HUES6 (cell line): ENCODE data around the gene ZSWIM1.

Experiments used
- H3K27ac ChIP-seq: 2 replicates; pipeline ENCODE4 v1.7.0; 2013; ENCODE audit warnings: low read depth, mild to moderate bottlenecking, low read length, inconsistent platforms
- H3K27me3 ChIP-seq: 2 replicates; pipeline ENCODE4 v1.6.1; 2013; ENCODE audit warnings: low read length; ENCODE audit not compliant: control insufficient read depth, insufficient read depth
- H3K36me3 ChIP-seq: 2 replicates; pipeline ENCODE4 v1.6.1; 2013; ENCODE audit warnings: low read length; ENCODE audit not compliant: control insufficient read depth, insufficient read depth
- H3K4me1 ChIP-seq: 2 replicates; pipeline ENCODE4 v1.6.1; 2013; ENCODE audit warnings: low read length; ENCODE audit not compliant: control insufficient read depth, insufficient read depth
- H3K4me3 ChIP-seq: 2 replicates; pipeline ENCODE4 v1.5.1; 2013; ENCODE audit warnings: low read depth, low read length
- H3K9ac ChIP-seq: one replicate; pipeline ENCODE4 v1.6.1; 2013; ENCODE audit warnings: mild to moderate bottlenecking, low read length
- H3K9me3 ChIP-seq: 2 replicates; pipeline ENCODE4 v1.6.1; 2013; ENCODE audit warnings: low read depth, low read length; ENCODE audit not compliant: control insufficient read depth, insufficient read depth

ZSWIM1 gene

GRCh38 chr20:45857114-45857881, 23.7 kb upstream of the ZSWIM1 start, which contains the start of the genes ACOT8 and ZSWIM3:
Gene ACOT8, minus strand, starts transcription at chr20:45857392. Its CDS starts 77 bp downstream, at chr20:45857315.
Gene ZSWIM3, plus strand, starts transcription at chr20:45857614. Its CDS starts 212 bp downstream, at chr20:45857826.
- peaks cover 5% of the 10 kb centered on the region; the same call in 1 of the 2 replicates for H3K36me3 ChIP-seq
- peak within 1 kb of the TSS; percentile 70 for H3K9ac ChIP-seq
- peaks cover 48% of the 10 kb centered on the region for H3K4me1 ChIP-seq
- H3K9me3 ChIP-seq = no peaks in the 10 kb centered on the region
- H3K27me3 ChIP-seq = no peaks in the 10 kb centered on the region
- H3K27ac ChIP-seq = peak within 1 kb of the TSS; percentile 54
- H3K4me3 ChIP-seq = peak within 1 kb of the TSS; percentile 76

DNA sequence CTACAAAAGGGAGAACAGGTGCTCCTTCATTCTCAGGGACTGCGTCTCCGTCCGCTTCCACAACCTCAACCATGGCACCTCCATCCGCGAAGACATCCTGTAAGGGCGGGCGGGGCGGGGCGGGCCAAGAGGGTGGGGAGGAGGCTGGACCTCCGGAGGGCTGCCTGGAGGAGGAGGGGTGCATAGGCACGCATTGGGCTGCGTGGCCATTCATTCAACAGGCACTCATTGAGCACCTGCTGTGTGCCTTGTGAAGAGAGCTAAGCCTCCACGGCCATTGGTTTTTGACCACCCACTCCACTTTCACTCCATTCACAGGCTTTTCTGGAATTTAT, 23.2 kb upstream of the ZSWIM1 start:
- peak overlapping the region; percentile 7; the same call in 1 of the 2 replicates for H3K27ac ChIP-seq
- peak overlapping the region; percentile 76 for H3K4me3 ChIP-seq
- H3K9me3 ChIP-seq = no peaks in the 10 kb centered on the region
- no peaks in the 10 kb centered on the region for H3K27me3 ChIP-seq
- peak overlapping the region; percentile 70 for H3K9ac ChIP-seq
- H3K36me3 ChIP-seq = peaks cover 5% of the 10 kb centered on the region; the same call in 1 of the 2 replicates
- peaks cover 45% of the 10 kb centered on the region for H3K4me1 ChIP-seq

DNA sequence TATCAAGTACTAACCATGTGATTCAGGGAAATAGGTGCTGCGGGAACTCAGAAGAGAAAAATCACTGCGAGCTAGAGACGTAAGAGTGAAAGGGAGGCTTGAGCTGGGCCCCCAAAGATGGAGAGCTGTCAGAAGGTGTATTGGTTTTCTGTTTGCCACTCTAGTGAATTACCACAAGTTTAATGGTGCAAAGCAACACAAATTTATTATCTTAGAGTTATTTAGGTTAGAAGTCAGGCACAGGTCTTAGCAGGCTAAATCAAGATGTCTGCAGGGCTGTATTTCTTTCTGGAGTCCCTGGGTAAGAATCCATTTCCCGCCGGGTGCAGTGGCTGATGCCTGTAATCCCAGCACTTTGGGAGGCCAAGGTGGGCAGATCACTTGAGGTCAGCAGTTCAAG, 21.1 kb upstream of the ZSWIM1 start:
- H3K36me3 ChIP-seq = no peaks in the 10 kb centered on the region
- H3K27me3 ChIP-seq = no peaks in the 10 kb centered on the region
- H3K4me3 ChIP-seq = no peak overlapping the region
- H3K27ac ChIP-seq = no peak overlapping the region
- no peak overlapping the region for H3K9ac ChIP-seq
- peaks cover 28% of the 10 kb centered on the region for H3K4me1 ChIP-seq
- H3K9me3 ChIP-seq = no peaks in the 10 kb centered on the region

GRCh38 chr20:45860560-45861220, 20.3 kb upstream of the ZSWIM1 start:
- H3K27me3 ChIP-seq = no peaks in the 10 kb centered on the region
- no peak overlapping the region for H3K9ac ChIP-seq
- no peaks in the 10 kb centered on the region for H3K36me3 ChIP-seq
- H3K4me1 ChIP-seq = peaks cover 24% of the 10 kb centered on the region
- H3K4me3 ChIP-seq = no peak overlapping the region
- H3K9me3 ChIP-seq = no peaks in the 10 kb centered on the region
- no peak overlapping the region for H3K27ac ChIP-seq

- Histone ChIP-seq H3K36me3 (no peaks in the 10 kb centered on the region), H3K9ac (peak overlapping the region; percentile 18), H3K4me3 (no peak overlapping the region), H3K27me3 (no peaks in the 10 kb centered on the region), H3K4me1 (peaks cover 17% of the 10 kb centered on the region), H3K9me3 (no peaks in the 10 kb centered on the region), H3K27ac (no peak overlapping the region)
These were observed 19.6 kb upstream of the ZSWIM1 start for GRCh38 chr20:45861221-45862075.

DNA sequence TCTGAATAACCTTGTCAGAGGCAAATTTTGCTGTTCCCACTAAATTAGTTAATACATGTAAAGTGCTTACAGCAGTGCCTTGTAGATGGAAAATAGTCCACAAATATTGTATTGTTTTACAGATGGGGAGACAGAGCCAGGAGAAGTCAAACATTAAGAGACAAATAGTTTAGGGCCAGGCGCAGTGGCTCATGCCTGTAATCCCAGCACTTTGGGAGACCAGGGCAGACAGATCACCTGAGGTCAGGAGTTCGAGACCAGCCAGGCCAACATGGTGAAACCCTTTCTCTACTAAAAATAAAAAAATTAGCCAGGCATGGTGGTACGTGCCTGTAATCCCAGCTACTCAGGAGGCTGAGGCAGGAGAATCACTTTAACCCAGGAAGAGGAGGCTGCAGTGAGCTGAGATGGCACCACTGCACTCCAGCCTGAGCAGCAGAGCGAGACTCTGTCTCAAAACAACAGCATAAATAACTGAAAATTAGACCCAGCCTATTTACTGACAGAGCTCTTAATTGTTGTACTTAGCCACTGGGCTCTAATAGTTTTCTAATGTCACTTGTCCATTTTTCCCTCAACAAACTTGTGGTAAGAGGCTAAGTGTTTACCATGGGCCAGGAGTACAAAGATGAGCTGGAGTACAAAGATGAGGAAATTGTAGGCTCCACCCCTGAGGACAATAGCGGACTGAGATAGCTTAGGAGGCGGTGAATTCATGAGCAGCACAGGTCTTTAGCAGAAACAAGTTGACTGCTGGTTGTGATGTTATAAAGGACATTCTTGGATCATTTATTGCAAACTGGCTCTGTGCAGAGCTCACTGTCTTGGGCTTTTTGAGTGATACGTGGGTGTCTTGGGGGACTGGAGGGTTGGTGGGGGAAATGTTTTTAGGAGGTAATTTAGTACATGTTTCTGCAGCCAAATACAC, 17.2 kb upstream of the ZSWIM1 start:
- H3K4me1 ChIP-seq = peaks cover 7% of the 10 kb centered on the region; the same call in 1 of the 2 replicates
- no peaks in the 10 kb centered on the region for H3K36me3 ChIP-seq
- no peak overlapping the region for H3K4me3 ChIP-seq
- H3K9ac ChIP-seq = no peak overlapping the region
- H3K27me3 ChIP-seq = no peaks in the 10 kb centered on the region
- no peaks in the 10 kb centered on the region for H3K9me3 ChIP-seq
- no peak overlapping the region for H3K27ac ChIP-seq

GRCh38 chr20:45866454-45866853, 14.6 kb upstream of the ZSWIM1 start:
- no peak overlapping the region for H3K9ac ChIP-seq
- H3K27me3 ChIP-seq = no peaks in the 10 kb centered on the region
- no peak overlapping the region for H3K4me3 ChIP-seq
- H3K36me3 ChIP-seq = no peaks in the 10 kb centered on the region
- no peaks in the 10 kb centered on the region for H3K9me3 ChIP-seq
- H3K27ac ChIP-seq = no peak overlapping the region
- no peaks in the 10 kb centered on the region for H3K4me1 ChIP-seq

DNA sequence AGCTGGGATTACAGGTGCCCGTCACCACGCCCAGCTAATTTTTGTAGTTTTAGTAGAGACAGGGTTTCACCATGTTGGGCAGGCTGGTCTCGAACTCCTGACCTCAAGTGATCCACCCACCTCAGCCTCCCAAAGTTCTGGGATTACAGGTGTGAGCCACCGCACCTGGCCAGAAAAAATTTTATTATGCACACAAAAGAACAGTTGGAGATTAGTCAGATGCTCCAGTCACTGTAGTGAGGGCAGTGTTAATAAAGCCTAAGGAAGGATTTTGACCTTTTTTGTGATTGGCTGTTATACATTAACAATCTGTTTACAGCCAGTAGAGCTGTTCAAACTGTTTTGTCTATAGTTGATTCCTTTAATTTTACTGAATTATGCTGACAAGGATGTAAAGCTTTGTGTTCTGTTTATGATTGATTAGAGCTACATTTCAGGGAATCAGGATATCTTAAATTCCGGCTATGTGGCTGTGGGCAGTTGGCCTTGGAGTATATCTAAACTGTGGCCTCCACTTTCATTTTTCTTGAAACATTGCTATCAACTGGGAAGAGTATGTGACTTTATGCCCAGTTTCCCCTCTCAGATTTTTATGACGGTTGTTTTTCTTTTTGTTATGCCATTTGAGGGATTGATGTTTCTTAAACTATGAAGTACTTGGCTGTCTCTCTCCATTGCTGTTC, 13.8 kb upstream of the ZSWIM1 start:
- Histone ChIP-seq H3K9me3 (no peaks in the 10 kb centered on the region), H3K27me3 (no peaks in the 10 kb centered on the region), H3K4me3 (no peak overlapping the region), H3K36me3 (no peaks in the 10 kb centered on the region), H3K4me1 (no peaks in the 10 kb centered on the region), H3K27ac (no peak overlapping the region), H3K9ac (no peak overlapping the region)

DNA sequence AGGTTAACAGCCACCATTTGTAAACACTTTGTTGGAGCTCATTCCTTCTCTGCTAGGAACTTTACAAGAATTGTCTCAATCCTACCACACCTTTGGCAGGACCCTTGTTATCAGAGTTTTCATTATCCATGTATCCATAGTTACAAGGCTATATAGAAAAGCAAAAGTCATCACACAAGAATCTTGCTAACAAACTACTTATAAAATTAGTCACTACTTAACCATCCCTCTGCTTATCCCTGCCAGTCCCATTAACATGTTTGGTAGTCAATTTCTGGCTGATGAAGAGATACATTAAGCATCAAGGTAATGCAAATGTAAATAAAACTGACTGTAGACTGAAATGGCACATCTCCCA, 13.2 kb upstream of the ZSWIM1 start:
- no peaks in the 10 kb centered on the region for H3K4me1 ChIP-seq
- H3K9me3 ChIP-seq = no peaks in the 10 kb centered on the region
- H3K9ac ChIP-seq = no peak overlapping the region
- no peak overlapping the region for H3K4me3 ChIP-seq
- no peaks in the 10 kb centered on the region for H3K36me3 ChIP-seq
- H3K27me3 ChIP-seq = no peaks in the 10 kb centered on the region
- no peak overlapping the region for H3K27ac ChIP-seq

- Histone ChIP-seq H3K36me3 (peaks cover 10% of the 10 kb centered on the region), H3K27ac (no peak overlapping the region), H3K4me1 (no peaks in the 10 kb centered on the region), H3K27me3 (no peaks in the 10 kb centered on the region), H3K9me3 (no peaks in the 10 kb centered on the region), H3K4me3 (no peak overlapping the region), H3K9ac (no peak overlapping the region)
These were observed 8.4 kb upstream of the ZSWIM1 start for GRCh38 chr20:45872626-45873025.
